K562 (cell line): Measurements from ENCODE around the gene CNKSR3. TPM values are rescaled to one million over a fixed set of nuclear protein-coding genes. Genes with fewer than 3 reads are reported as not detected.

Experiments used
- CBX5 ChIP-seq: IDR thresholded peaks from 2 replicates; pipeline ENCODE4 v1.6.1; 2014; ENCODE audit warnings: low read depth, borderline replicate concordance
- CEBPG ChIP-seq, 3 experiments: fragments of 200-800 bp in 1 of 3; sonication (Bioruptor generic) in 1 of 3; sonication (generic) in 1 of 3; formaldehyde crosslinking in 1 of 3; IDR thresholded peaks in 2 of 3; conservative IDR thresholded peaks in 1 of 3; 2 replicates each; pipeline versions ENCODE4 v1.6.1 to v1.8.0; 2016 to 2022; ENCODE audit warnings: missing compliant biosample characterization in 2 of 3, missing genetic modification characterization in 2 of 3, mild to moderate bottlenecking in 1 of 3, missing genetic modification reagents in 1 of 3
- CEBPZ ChIP-seq: fragments of 150-350 bp; IDR thresholded peaks from 2 replicates; pipeline ENCODE4 v1.6.1; 2014; ENCODE audit warnings: low read depth, mild to moderate bottlenecking, low read length, borderline replicate concordance
- E2F6 ChIP-seq, 2 experiments: IDR thresholded peaks; 2 replicates each; pipeline ENCODE4 v1.6.1; 2011; ENCODE audit warnings: borderline replicate concordance in 1 of 2, control low read depth in 1 of 2, low read depth in 1 of 2, low read length in 1 of 2, mild to moderate bottlenecking in 1 of 2, mixed read lengths in 1 of 2, moderate library complexity in 1 of 2; ENCODE audit not compliant: insufficient read depth in 1 of 2, insufficient read length in 1 of 2, poor library complexity in 1 of 2, severe bottlenecking in 1 of 2; ENCODE audit errors: extremely low read depth in 1 of 2
- EHMT2 ChIP-seq: fragments of 450-650 bp; IDR thresholded peaks from 2 replicates; pipeline ENCODE4 v1.6.1; 2018; ENCODE audit warnings: antibody characterized with exemption
- HIVEP1 ChIP-seq: fragments of 250-450 bp; sonication (Bioruptor Pico); IDR thresholded peaks from 2 replicates; pipeline ENCODE4 v1.4.0; 2020; ENCODE audit warnings: mild to moderate bottlenecking
- HMG20A ChIP-seq: fragments of 450-650 bp; formaldehyde crosslinking; conservative IDR thresholded peaks from 2 replicates; pipeline ENCODE4 v1.4.0; 2020; ENCODE audit warnings: mild to moderate bottlenecking, mixed read lengths
- NFRKB ChIP-seq: fragments of 450-650 bp; IDR thresholded peaks from 2 replicates; pipeline ENCODE4 v1.6.1; 2016; ENCODE audit warnings: low read depth
- NONO ChIP-seq, 2 experiments: fragments of 200-400 bp in 1 of 2; fragments of 450-650 bp in 1 of 2; formaldehyde crosslinking in 1 of 2; IDR thresholded peaks; 2 replicates each; pipeline ENCODE4 v1.6.1; 2017; ENCODE audit warnings: low read depth in 2 of 2, mild to moderate bottlenecking in 2 of 2, moderate library complexity in 2 of 2, low read length in 1 of 2
- NR2F6 ChIP-seq: fragments of 450-650 bp; formaldehyde crosslinking; IDR thresholded peaks from 2 replicates; pipeline ENCODE4 v1.4.0; 2020; ENCODE audit warnings: mild to moderate bottlenecking
- RBM15 ChIP-seq: fragments of 200-400 bp; formaldehyde crosslinking; IDR thresholded peaks from 2 replicates; pipeline ENCODE4 v1.6.1; 2018; ENCODE audit warnings: mild to moderate bottlenecking, low read length, moderate library complexity; ENCODE audit not compliant: insufficient read depth
- RBM34 ChIP-seq: fragments of 200-400 bp; formaldehyde crosslinking; IDR thresholded peaks from 2 replicates; pipeline ENCODE4 v1.6.1; 2018; ENCODE audit warnings: low read length, borderline replicate concordance; ENCODE audit not compliant: insufficient read depth
- RFX7 ChIP-seq: fragments of 250-450 bp; sonication (Bioruptor Pico); IDR thresholded peaks from 2 replicates; pipeline ENCODE4 v1.5.1; 2021; ENCODE audit warnings: mild to moderate bottlenecking
- SREBF1 ChIP-seq: fragments of 150-350 bp; IDR thresholded peaks from 2 replicates; pipeline ENCODE4 v1.6.1; 2014; ENCODE audit warnings: antibody characterized with exemption, low read depth, low read length, borderline replicate concordance
- TFAP4 ChIP-seq: sonication (generic); formaldehyde crosslinking; IDR thresholded peaks from 2 replicates; pipeline ENCODE4 v1.8.0; 2022; ENCODE audit warnings: missing genetic modification reagents, mild to moderate bottlenecking, moderate library complexity, borderline replicate concordance
- THRAP3 ChIP-seq: fragments of 450-650 bp; IDR thresholded peaks from 2 replicates; pipeline ENCODE4 v1.6.1; 2016; ENCODE audit warnings: mild to moderate bottlenecking, inconsistent platforms, borderline replicate concordance
- TRIM25 ChIP-seq: fragments of 450-650 bp; IDR thresholded peaks from 2 replicates; pipeline ENCODE4 v1.7.0; 2016; ENCODE audit warnings: borderline replicate concordance
- ZBED1 ChIP-seq: IDR thresholded peaks from 2 replicates; pipeline ENCODE4 v1.6.1; 2014
- ZNF75A ChIP-seq: fragments of 450-650 bp; formaldehyde crosslinking; IDR thresholded peaks from 2 replicates; pipeline ENCODE4 v1.4.0; 2020; ENCODE audit warnings: mild to moderate bottlenecking
- ZSCAN29 ChIP-seq: fragments of 450-650 bp; IDR thresholded peaks from 2 replicates; pipeline ENCODE4 v1.6.1; 2017
- polyA plus RNA-seq, 8 experiments: library from polyadenylated mRNA; depleted of rRNA in 4 of 8; stranded (reverse) in 5 of 8; unstranded in 3 of 8; fragments of >200 nt; fragmentation: Nextera tagmentation in 2 of 8; fragmentation: Illumina TruSeq in 1 of 8; extraction: Ambion mirVana in 2 of 8; extraction: Trizol in 1 of 8; gene quantifications; 2 replicates each; pipeline versions ENCODE4 v1.2.1 to v1.2.3, GENCODE V29; 2011 to 2014; ENCODE audit warnings: inconsistent platforms in 1 of 8, missing spikeins in 1 of 8
- total RNA-seq, 7 experiments: library from RNA; depleted of rRNA in 6 of 7; stranded (reverse); fragments of >200 nt in 6 of 7; fragmentation: Illumina TruSeq in 2 of 7; extraction: Trizol in 2 of 7; gene quantifications; 2 replicates each; pipeline versions ENCODE4 v1.2.1 to v1.2.3, GENCODE V29; 2011 to 2021; ENCODE audit warnings: low replicate concordance in 1 of 7

Gene CNKSR3
- total and polyA plus RNA-seq, 9 of the 15 experiments (the other 6 are each of a cell fraction or from before 2014, with no cell fraction given) = 4.5 to 29.6 (median 9.5) TPM

- no peak for TF ChIP-seq CEBPZ
- no peak for TF ChIP-seq SREBF1
- peak; percentile 93 for TF ChIP-seq TFAP4 (CRISPR knock-in tag)
- no peak for TF ChIP-seq HMG20A (CRISPR knock-in tag)
- TF ChIP-seq NONO (IDR thresholded peaks at IDR 0.05; ENCODE audit: low read depth in 2 of 2, low read length in 1 of 2) = peak; percentile 14 to 76; a peak in 2 of 4 replicates
- peak; percentile 43; the same call in 1 of the 2 replicates for TF ChIP-seq ZBED1
- TF ChIP-seq NR2F6 (CRISPR knock-in tag) = no peak
- TF ChIP-seq CBX5 = no peak
- no peak for TF ChIP-seq ZNF75A
- TF ChIP-seq RFX7 (CRISPR knock-in tag) = no peak
- TF ChIP-seq THRAP3 = no peak
- TF ChIP-seq HIVEP1 (CRISPR knock-in tag) = no peak
- peak; percentile 76; the same call in 1 of the 2 replicates for TF ChIP-seq CEBPG (CRISPR knock-in tag; IDR thresholded peaks at IDR 0.05)
- no peak for TF ChIP-seq CEBPG (tag; conservative IDR thresholded peaks at IDR 0.05 in 1 of 2, IDR thresholded peaks at IDR 0.05 in 1 of 2)
- no peak for TF ChIP-seq RBM15
- no peak for TF ChIP-seq EHMT2
- peak; percentile 81; the same call in 1 of the 2 replicates for TF ChIP-seq RBM34
- peak in 1 of 2 experiments; percentile 71 for TF ChIP-seq E2F6 (IDR thresholded peaks at IDR 0.05; ENCODE audit: borderline replicate concordance in 1 of 2, extremely low read depth in 1 of 2, insufficient read depth in 1 of 2, insufficient read length in 1 of 2, low read depth in 1 of 2, low read length in 1 of 2, poor library complexity in 1 of 2, severe bottlenecking in 1 of 2)
- TF ChIP-seq ZSCAN29 = peak; percentile 84
- TF ChIP-seq NFRKB = no peak
- TF ChIP-seq TRIM25 = no peak
Observed at GRCh38 chr6:154510144-154510905, at the start of gene CNKSR3 (continued).
